ENCODE data around the gene C5orf34. TPM values are rescaled to one million over a fixed set of nuclear protein-coding genes. Genes with fewer than 3 reads are reported as not detected.
"Not testable (repeated sequence)": the region's sequence is repeated elsewhere in the genome, so short reads cannot be mapped to it uniquely, and the experiment has no call there.

Gene C5orf34, protein sequence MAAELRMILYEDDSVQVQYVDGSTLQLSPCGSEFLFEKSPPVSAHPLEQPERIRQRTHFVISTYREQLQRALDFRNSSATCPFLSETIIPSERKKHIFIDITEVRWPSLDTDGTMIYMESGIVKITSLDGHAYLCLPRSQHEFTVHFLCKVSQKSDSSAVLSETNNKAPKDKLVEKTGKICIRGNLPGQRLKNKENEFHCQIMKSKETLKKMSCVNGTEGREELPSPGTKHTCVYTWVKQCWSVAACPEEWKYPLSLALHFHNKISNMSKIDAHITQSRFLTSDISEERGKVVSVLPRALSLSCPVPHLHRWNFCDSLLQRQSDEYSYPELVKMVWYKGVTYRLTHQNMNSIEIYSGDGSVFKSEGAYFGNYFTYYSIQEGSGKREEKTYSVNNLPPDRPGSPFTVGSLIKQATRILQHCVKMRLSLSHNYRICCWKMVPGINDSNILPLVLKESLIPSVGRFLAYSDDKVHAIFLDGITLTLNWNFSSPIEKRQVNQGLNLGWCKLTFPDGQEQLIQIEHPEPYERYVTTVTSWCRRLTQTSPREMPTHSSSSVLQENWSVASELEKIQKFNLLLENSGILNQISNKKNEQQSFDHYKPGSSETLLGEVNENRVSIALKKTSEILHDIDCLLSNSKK
- total RNA-seq: 0.73 TPM
- long read RNA-seq, partial matches to known transcripts: 0 of 2 reads
- long read RNA-seq, other reads (novel, unspliced or antisense): 1 of 2 reads

GRCh38 chr5:43514816-43515677, at the start of gene C5orf34:
TSS of gene C5orf34 (minus strand) at chr5:43515148. CDS start at chr5:43509339, 5,809 bp downstream.
- DNase-seq (ENCODE audit: missing footprints) (peak; percentile 98), ATAC-seq (peak; percentile 100)
- intact Hi-C loops (cut with DNase I): loop anchor here (2.0 to 5.0 kb wide), 2 partner anchors 30 to 42 kb away; partner anchors contain the start of gene PAIP1

GRCh38 chr5:43564289-43564850, 49.4 kb upstream of the C5orf34 start:
- ATAC-seq (no peak), DNase-seq (ENCODE audit: missing footprints) (no peak)
- intact Hi-C loops (cut with DNase I): no loop called here

GRCh38 chr5:43563321-43563720, 48.4 kb upstream of the C5orf34 start:
- no peak for DNase-seq (ENCODE audit: missing footprints)
- ATAC-seq: no peak
- intact Hi-C loops (cut with DNase I): no loop called here

DNA sequence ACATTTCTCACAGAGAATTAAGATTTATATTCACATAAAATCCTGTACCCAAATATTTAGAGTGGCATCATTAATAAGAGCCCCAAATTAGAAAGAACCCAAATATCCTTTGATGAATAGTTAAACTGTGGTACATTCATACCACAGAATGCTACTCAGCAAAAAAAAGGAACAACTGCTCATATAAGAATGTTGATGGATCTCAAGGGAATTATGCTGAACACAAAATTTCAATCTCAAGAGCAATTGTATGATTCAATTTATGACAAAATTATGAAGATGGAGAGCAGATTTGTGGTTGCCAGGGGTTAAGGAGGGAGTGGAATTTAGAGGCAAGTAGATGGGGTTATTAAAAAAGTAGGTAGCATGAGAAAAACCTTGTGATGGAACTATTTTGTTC, 46.4 kb upstream of the C5orf34 start:
- ATAC-seq (no peak), DNase-seq (ENCODE audit: missing footprints) (no peak)
- intact Hi-C loops (cut with DNase I): no loop called here

- intact Hi-C loops (cut with DNase I): no loop called here
- DNase-seq (ENCODE audit: missing footprints) (no peak), ATAC-seq (no peak)
Measured at GRCh38 chr5:43560128-43560527, 45.2 kb upstream of the C5orf34 start.

- intact Hi-C loops (cut with DNase I): loop anchor here (1.0 to 5.0 kb wide), 4 partner anchors 40 to 75 kb away; partner anchors contain the start of genes C5orf34, NNT and TMEM267
- peak; percentile 92 for ATAC-seq
- peak; percentile 91 for DNase-seq (ENCODE audit: missing footprints)
Measured at GRCh38 chr5:43556857-43557542, 42.1 kb upstream of the C5orf34 start, which contains the start of gene PAIP1. TSS of gene PAIP1 (minus strand) at chr5:43557077. CDS start at chr5:43556846, 231 bp downstream.

GRCh38 chr5:43556607-43556856, 41.6 kb upstream of the C5orf34 start:
- peak; percentile 94 for ATAC-seq
- intact Hi-C loops (cut with DNase I): loop anchor here (1.0 to 5.0 kb wide), 4 partner anchors 39 to 74 kb away; partner anchors contain the start of genes C5orf34, NNT and TMEM267
- not testable (repeated sequence) for DNase-seq (ENCODE audit: missing footprints)

DNA sequence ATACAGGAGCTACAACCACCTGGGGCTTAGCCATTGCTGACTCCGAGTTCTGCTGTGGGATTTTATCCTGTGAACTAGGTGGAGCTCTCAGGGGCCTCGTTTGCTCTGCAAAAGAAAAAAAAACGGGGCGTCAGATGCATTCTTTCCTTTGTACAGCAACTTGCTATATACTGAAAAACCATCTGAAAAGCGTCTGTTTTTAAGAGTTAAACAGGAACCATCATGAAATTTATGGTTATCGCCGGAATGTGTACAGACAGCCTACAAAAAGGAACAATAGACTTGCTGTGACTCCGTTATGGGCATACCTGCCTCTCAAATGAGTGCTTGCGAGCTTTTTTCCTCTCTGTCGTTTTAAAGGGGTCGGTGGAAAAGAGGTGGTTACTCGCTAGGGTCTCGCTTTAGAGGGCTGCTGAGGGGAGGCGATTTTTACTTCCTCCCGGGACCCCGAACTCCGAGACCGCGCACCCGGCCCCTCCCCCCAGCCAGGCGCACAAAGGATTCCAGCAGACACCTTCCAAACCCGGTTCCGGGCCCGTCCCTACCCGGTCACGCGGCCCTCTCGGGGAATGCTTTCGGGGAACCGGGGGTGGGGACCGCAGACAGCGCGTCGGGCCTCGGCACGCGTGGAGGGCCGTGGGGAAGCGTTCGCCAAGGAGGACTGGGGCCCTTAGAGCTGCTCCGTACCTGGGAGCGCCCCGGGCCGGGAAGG, 41.1 kb upstream of the C5orf34 start:
- peak; percentile 52 for ATAC-seq
- DNase-seq (ENCODE audit: missing footprints): peak; percentile 81
- intact Hi-C loops (cut with DNase I): loop anchor here (1.0 to 5.0 kb wide), 4 partner anchors 39 to 74 kb away; partner anchors contain the start of genes C5orf34, NNT and TMEM267

- ATAC-seq (no peak), DNase-seq (ENCODE audit: missing footprints) (no peak)
- intact Hi-C loops (cut with DNase I): no loop called here
Measured at GRCh38 chr5:43554497-43554896, 39.5 kb upstream of the C5orf34 start.

- ATAC-seq (no peak), DNase-seq (ENCODE audit: missing footprints) (no peak)
- intact Hi-C loops (cut with DNase I): no loop called here
Measured at GRCh38 chr5:43553381-43553780, 38.4 kb upstream of the C5orf34 start.

GRCh38 chr5:43551731-43552130, 36.8 kb upstream of the C5orf34 start:
- ATAC-seq: no peak
- intact Hi-C loops (cut with DNase I): no loop called here
- no peak for DNase-seq (ENCODE audit: missing footprints)

GRCh38 chr5:43549272-43549671, 34.3 kb upstream of the C5orf34 start:
- intact Hi-C loops (cut with DNase I); ATAC-seq; DNase-seq (ENCODE audit: missing footprints): not testable (repeated sequence)

DNA sequence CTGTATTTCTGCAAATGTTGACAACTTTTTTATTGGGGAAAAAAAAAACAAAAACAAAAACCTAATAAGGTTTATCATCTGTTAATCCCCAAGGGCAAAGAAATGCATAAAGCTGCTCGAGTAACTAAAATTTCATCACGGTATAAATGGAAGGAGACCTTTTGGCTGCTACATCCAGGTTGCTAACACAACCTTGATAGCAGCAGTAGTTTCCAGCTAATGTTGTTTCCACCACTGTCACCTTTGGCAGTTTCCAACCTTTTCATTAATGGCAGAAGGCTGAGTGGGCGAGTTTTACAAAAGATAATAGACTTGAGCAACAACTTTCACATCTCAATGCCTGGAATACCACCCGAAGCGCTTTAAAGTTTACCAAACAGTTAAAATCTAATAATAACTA, 33.4 kb upstream of the C5orf34 start:
- DNase-seq (ENCODE audit: missing footprints) (no peak), ATAC-seq (no peak)
- intact Hi-C loops (cut with DNase I): no loop called here

DNA sequence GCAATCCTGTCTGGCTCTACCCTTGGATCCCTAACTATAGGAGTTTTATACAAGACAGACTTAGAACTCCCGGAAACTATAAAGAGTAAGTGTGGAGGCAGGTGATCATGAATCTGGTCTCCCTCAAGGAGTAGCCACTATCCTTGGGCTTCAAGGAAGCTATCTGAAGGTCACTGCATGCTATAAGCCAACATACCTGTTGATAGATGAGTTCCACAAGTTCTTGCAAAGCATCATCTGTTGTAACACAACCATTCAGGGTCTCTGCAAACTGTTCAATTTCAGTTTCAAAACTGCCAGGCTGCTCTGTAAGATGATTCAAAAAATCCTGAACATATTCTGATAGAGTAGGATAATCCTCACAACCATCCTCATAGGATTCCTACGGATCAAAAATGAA, 32.6 kb upstream of the C5orf34 start:
- ATAC-seq (no peak), DNase-seq (ENCODE audit: missing footprints) (no peak)
- intact Hi-C loops (cut with DNase I): no loop called here

DNA sequence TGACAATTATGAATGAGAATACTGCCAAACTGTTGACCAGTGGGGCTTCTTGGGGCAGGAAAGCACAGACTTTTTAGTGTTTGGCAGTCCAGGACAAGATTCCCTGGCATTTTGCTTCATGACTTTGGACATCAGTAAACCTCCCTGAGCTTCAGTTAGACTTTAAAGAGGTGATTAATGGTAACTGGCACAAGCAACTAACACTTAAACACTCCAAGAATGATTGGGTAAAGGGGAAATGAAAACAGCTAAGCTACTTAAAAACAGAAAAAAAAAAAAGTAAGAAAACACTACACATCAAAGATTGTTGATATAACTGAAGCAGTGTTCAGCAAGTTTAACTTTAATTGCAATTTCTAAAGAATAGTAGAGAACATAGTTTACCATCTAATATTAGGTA, 28.5 kb upstream of the C5orf34 start:
- DNase-seq (ENCODE audit: missing footprints): no peak
- intact Hi-C loops (cut with DNase I): no loop called here
- no peak for ATAC-seq

DNA sequence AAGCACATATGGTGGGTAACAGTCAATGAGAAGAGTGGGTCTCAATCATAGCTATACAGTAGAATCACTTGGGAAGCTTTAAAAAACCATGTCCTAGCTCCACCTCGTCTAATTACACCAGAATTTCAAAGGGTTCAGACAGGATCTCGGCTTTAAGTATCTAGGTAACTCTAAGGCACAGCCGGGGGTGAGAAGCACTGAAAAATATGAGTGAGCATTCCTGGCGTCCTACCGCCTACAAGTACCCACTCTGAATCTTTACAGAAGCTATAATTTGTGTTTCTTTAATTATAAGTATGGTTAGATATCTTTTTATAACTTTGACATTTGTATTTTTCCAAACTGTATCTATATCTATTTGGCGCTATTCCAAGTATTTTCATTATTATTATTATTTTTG, 25.8 kb upstream of the C5orf34 start:
- intact Hi-C loops (cut with DNase I): no loop called here
- ATAC-seq (no peak), DNase-seq (ENCODE audit: missing footprints) (no peak)

DNA sequence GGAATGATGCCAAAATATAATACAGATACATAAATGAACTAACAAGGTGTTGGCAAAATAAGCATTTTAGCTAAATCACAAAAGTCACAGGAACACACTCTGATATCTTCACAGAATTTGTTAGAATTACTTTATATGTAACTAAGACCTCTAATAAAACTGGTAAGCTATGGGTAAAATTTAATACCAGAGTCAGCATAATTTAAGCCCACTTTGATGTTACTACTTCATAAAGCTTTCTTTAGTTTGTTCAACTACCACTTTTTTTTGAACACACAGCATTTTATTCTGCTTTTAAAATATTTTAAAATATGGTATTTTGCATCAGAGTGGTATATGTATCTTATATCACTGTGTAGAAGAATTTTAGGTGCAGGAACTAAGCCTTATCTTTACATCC, 22.0 kb upstream of the C5orf34 start:
- intact Hi-C loops (cut with DNase I): no loop called here
- no peak for ATAC-seq
- no peak for DNase-seq (ENCODE audit: missing footprints)

DNA sequence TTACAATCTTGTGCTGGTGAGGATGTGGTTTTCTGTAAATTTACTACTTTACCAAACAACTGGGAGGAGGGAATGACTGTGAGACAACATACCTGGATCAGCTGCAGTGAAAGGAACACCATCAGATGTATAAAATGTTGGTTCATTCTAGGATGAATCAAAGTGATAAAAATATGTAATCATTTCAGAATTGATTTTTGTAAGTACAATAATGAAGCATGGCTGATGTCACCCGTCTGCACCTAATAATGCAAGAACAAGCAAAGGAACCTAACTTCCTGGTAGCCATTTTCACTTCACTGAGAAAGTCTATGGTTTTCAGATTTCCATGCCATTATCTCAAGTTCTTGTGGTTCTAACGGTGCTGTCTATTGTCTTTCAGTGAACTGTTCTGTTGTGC, 18.7 kb upstream of the C5orf34 start:
- intact Hi-C loops (cut with DNase I): no loop called here
- DNase-seq (ENCODE audit: missing footprints) (no peak), ATAC-seq (no peak)

Data from Right ventricle myocardium inferior (tissue), 1 donor.